Measurements from ENCODE around the gene GHDC.
"Not testable (repeated sequence)": the region's sequence is repeated elsewhere in the genome, so short reads cannot be mapped to it uniquely, and the experiment has no call there.

GHDC gene

DNA sequence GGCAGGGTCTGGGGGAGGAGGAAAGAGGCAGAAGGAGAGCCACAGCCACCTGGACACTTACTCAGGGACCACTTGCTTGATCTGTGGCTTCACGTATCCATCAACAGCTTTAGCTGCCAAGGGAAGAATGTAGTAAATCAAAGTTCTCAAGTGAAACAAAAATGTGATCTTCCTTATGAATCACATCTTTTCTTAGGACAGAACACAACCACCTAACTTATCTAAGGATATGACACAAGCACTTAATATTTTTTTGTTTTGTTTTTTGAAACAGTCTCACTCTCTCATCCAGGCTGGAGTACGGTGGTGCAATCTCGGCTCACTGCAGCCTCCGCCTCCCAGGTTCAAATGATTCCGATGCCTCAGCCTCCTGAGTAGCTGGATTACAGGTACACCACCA, 8.4 kb upstream of the GHDC start:
- DNase-seq (ENCODE audit: low read depth) = no peak

DNA sequence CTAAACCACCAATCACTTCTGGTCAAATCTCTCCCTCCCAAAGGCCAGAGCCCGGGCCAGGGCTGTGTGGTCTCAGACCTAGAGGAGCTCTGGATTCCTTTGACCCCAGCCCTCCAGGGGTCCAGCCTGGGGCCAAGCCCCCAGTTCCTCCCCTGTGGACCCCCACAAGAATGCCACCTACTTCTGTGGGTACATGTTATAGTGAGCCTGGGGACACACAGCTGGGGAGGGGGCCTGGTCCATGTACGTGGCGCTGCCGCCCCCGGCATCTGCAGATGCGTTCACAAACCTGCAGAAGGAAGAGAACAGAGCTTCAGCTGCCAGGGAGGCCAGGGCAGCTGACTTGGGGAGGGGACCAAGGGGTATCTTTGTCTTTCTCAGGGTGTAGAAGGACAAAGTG, 7.9 kb upstream of the GHDC start:
- DNase-seq (ENCODE audit: low read depth) = no peak

DNA sequence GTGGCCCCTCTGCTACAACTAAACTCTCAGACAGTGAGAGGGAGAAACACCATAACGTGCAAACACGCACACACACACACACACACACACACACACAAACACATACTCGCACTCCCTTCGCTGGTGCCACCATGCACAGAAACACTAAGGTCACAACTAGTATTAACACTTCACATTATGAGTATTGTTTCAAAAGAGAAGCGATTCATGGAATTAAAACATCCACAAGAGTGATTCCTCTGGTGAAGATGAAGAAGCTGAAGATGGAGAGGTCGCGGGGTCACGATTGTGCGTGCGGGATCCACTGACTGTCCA, 7.1 kb upstream of the GHDC start:
- no peak for DNase-seq (ENCODE audit: low read depth)

DNA sequence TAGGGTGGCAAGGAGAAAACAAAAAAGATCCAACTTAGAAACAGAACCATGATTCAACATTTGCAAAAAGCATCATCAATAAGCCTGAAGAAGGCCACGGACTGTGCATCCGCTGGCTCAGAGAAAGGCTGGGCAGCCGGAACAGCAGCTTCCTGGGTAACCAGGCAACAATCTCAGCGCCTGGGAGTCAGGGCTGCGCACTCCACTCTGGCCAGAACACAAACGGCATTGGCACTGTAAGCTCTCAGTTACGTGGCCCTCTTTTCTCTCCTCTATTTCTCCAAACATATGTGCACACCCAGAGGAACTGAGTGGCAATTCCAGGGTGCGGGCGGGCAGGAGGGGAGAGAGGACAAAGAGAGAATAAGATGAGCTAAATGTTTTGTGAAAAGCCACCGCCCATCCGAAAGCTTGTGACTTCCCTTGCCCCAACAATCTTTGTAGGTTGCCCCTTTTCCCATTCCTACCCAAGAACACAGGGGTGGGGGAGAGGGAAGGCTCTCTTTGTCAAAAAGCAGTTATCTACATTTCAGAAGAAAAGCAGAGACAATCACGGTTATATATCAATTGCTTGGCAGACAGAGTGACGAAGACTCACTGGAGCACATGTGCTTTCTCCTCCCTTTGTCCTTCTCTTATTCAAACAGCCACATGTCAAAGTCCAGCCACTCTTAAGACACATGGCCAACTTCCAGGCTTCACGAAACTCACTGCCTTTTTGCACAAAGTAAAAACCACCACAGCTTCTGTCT, 6.6 kb upstream of the GHDC start:
- no peak for DNase-seq (ENCODE audit: low read depth)

DNA sequence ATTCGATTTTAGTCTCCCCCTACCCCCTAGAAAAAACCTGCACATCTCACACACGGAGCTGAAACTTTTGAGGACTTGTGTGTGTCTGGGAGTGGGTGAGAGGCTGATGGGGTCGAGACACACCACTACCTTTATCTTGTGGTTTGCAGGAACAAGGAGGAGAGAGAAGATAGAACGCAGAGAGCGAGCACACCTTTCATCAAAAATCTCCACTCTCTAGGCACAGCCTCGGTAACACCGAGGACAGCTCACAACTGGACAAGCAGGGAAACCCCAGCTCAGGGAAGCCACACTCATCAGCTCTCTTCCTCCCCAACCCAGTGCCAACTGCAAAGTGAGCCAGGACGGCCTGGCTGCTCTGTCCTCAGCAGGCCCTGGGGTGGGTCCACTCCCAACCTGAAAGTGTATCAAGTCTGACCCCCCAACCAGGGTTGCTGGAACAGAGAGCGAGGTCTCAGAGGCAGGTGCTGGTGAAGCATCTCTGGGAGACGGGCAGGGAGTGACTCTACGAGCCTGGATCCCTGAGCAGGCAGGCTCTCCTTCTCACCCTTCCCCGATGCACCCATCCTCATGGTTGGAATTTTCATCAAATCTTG, 5.2 kb upstream of the GHDC start:
- no peak for DNase-seq (ENCODE audit: low read depth)

DNA sequence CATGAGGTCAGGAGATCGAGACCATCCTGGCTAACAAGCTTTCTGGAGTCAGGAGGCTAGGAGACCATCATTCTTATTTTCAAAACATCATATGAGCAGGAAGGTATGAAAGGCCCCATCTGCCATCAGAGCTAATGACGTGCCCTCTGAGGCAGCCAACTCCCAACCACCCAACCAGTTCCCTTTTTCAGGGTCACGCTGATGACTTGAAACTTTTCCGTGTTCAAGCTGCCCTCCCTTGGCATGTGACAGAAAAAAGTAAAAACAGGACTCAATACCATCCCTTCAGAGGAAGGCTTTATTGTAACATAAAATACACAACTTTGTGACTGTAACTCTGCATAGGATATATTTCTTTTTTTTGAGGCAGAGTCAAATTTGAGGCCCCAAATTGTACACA, 4.6 kb upstream of the GHDC start:
- no peak for DNase-seq (ENCODE audit: low read depth)

DNA sequence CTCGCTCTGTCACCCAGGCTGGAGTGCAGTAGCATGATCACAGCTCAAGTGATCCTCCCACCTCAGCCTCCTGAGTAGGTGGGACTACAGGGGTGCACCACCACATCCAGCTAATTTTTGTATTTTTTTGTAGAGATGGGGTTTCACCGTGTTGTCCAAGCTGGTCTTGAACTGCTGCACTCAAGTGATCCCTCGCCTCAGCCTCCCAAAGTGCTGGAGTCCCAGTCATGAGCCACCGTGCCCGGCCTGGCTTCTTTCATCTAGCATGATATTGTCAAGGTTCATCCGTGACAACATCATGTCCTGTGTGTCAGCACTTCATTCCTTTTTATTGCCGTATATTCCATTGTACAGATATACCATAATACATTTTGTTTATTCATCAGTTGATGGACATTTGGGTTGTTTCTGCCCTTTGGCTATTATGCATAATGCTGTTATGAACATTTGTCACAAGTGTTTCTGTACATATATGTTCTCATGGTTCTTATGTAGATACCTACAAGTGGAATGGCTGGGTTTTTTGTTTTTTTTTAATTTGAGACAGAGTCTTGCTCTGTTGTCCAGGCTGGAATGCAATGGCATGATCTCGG, 3.4 kb upstream of the GHDC start:
- no peak for DNase-seq (ENCODE audit: low read depth)

DNA sequence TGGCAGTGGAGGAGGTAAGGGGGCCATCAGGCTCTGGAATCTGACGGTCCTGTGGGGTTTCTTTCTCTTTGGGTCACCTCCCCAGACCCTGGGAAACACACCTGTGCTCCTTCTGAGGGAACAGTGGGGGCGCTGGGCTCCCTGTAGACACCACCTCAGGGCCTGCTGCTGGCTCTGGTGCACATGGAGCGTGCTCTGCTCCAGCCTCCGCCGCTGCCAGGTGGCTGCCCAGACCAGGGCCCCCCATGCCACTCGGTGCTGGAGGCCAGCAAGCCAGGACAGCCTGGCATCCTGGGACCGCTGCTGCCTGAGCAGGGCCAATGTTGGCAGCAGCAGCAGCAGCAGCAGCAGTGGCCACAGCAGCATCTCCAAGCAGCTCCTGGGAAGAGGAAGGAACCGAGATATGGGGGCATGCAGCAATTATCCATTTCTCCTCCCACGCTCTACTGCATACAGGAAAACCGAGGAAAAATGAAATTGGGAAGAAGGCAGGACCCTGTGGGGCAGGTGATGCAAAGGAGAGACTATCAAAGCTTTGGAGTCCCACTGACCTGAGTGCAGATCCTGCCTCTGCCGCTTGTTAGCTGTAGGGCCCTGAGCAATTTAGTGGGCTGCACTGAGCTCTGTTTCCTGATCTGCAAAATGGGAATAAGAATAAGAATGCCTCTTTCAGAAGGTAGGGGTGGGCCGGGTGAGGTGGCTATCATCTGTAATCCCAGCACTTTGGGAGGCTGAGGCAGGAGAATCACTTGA, 902 bp downstream of the GHDC start:
- no peak for DNase-seq (ENCODE audit: low read depth)

DNA sequence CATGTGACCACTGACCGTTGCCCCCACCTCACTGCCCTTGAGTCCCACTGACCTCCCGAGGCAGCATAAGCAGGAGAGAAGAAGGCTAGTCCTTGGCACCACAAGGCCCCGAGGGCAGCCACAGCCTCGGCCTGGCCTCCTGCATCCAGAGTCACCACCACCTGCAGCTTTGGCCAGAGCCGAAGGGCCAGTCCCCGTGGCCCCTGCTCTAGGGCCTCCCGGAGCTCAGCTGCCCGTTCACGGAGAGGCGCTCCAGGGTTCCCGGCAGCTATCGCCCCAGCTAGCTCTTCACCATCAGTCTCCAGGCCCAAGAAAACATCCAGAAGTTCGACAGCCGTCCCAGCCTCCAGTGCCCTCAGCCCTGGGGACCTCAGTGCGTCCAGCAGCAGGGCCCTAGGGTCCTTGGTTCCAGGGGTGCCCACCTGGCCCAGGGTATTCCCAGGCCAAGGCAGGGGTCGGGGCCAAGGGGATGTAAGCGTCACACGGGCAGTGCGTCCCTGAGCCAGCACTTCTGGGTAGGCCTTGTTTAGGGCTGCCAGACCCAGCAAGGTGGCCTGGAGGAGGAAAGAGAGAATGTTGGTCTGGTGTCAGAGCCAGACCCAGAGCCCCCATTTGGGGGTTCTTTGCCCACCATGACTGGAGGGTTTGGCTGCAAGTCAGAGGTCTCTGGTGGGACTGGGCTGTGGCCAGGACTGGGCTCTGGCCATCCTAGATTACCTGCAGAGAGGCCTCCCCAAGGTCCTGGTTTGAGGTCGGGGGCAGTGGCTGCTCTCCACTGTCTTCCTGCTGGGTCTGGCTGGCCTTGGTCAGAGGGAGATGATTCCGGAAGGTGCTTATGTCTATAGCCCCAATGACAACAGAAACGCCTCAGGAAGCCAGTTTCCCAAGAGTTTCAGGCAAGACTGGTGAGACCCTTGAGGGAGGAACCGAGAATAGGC, 1.8 kb downstream of the GHDC start:
- no peak for DNase-seq (ENCODE audit: low read depth)

DNA sequence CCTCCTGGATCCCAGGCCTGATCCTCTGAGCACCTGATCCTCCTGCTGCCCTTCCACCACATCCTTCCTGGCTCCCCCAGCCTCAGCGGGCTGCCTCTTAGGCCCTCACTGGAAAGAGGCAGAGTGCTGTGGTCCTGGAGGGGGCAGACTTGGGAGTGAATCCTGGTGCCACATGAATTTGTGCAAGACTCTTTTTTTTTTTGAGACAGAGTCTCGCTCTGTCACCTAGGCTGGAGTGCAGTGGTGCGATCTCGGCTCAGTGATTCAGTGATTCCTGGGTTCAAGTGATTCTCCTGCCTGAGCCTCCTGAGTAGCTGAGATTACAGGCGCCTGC, 3.1 kb downstream of the GHDC start:
- DNase-seq (ENCODE audit: low read depth) = no peak

DNA sequence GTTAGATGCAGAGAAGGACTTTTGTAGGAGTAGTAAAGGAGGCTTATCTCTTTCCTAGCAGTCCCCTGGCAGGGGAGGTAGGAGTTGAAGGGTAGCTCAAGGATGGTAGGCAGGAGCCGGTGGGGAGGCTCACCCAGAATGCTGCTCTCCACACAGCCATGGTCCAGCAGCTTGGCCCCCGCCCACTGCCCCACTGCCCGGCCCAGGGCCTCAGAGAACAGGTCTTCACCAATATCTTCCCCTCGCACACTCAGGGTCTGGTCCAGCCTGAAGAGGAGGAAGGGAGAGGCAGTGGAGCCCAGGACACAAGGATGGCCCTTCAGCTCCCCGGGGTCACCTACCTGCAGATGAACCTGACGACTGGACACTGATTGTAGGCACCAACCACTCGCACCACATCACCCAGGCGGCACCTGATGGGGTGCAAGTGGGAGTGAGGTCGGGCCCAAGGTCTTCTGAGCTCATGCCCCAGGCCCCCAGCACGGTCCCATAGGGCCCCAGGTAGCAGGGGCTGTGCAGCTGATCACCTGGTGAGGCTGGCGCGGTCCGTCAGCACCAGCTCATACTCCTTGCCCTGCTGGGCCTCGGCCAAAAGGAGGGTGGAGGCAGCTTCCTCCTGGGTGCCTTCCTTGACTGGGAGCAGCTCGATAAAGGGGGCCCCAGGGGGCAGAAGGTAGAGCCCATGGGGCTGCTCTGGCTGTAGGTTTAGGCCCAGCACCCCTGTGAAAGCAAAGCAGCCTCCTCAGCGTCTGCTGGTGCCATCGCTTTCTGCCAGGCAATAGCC, 3.6 kb downstream of the GHDC start:
- no peak for DNase-seq (ENCODE audit: low read depth)

DNA sequence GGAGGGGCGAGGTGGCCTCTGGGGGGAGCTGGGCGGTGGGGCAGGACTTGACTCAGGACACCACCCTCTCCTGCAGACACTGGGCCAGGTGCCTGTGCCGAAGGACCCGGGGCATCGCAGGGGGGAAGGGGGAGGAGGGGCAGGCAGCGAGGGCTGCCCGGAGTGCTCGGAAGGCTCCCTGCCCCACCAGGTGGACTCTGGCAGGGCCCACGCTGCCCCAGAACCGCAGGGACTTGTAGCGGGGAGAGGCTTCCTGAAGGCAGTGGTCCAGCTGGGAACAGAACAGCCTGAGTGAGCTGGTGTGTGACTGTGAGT, 4.7 kb downstream of the GHDC start:
- no peak for DNase-seq (ENCODE audit: low read depth)

DNA sequence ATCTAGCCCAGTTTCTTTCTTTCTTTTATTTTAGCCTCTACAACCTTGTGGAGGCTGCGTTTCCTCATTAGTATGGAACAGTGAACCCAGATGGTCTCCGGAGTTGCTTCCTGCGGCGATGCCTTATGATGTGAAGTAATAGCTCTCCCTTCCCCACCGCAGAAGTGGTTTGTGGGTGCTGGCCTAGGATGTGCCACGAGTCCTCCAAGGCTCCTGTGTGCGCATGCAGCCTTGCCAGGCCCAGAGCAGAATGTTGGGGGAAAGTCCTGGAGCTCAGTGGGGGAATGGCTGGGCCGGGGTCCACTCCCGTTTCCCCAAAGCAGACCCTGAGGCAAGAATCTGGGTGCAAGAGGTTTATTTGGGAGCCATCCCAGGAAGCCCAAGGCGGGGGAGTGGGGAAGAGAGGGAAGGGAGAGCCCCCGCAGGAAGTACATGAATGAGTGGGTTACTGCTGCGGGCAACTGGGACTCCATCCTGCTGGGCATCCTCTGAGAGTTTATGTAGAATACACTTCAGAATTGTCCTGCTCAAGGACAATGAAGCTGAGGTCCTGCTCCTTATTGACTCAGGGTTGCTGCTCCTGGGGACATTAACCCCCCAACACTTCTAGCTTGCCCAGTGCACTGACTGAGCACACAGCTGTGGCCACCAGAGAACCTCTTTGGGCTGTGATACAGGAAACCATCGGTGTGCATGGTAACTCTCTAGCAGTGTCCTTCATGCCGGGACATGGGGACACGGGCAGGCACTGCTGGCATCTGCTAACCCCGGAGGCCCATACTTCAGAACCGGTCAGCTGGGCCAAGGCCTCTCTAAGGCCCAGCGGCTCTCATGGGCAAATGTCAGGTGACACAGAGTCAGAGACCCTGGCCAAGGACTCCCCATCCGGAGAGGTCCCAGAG, 5.3 kb downstream of the GHDC start:
- DNase-seq (ENCODE audit: low read depth) = no peak

DNA sequence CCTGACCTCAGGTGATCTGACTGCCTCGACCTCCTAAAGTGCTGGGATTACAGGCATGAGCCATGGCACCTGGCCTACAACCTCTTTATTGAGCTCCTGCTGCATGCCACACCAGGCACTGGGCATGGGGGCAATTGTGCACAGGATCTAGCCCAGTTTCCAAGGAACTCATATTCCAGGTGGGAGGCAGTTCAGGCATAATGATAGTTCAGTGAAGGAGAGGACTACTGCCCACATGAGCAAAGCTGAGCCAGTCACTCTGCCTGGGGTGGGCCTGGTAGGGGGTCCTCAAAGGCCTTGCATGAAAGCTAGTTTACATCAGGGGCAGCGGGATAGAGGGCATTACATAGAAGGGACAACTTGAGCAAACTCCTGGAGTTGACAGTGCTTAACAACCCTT, 6.5 kb downstream of the GHDC start:
- DNase-seq (ENCODE audit: low read depth) = no peak

DNA sequence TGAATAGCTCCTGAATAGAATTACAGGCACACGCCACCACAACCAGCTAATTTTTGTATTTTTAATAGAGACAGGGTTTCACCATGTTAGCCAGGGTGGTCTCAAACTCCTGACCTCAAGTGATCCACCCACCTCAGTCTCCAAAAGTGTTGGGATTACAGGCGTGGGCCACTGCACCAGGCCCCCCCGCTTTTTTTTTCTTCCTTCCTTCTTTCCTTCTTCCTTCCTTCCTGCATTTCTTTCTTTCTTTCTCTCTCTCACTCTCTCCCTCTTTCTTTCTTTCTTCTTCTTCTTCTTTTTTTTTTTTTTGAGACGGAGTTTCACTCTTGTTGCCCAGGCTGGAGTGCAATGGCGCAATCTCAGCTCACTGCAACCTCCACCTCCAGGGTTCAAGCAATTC, 8.1 kb downstream of the GHDC start:
- DNase-seq (ENCODE audit: low read depth) = not testable (repeated sequence)

DNA sequence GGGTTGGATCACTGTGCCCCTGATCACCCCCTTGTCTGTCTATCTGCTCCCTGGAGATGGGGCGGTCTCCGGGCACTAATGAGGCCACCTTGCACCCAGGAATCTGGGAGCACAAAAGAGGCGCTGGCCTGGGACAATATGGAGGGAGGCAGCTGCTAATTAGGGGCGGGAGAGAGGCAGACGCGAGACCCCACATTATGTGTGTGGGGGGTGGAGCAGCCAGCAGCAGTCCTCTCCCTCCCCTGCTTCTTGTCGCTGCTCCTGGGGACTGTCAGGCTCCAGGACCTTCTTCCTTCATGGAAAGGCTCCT, 8.7 kb downstream of the GHDC start:
- no peak for DNase-seq (ENCODE audit: low read depth)

DNA sequence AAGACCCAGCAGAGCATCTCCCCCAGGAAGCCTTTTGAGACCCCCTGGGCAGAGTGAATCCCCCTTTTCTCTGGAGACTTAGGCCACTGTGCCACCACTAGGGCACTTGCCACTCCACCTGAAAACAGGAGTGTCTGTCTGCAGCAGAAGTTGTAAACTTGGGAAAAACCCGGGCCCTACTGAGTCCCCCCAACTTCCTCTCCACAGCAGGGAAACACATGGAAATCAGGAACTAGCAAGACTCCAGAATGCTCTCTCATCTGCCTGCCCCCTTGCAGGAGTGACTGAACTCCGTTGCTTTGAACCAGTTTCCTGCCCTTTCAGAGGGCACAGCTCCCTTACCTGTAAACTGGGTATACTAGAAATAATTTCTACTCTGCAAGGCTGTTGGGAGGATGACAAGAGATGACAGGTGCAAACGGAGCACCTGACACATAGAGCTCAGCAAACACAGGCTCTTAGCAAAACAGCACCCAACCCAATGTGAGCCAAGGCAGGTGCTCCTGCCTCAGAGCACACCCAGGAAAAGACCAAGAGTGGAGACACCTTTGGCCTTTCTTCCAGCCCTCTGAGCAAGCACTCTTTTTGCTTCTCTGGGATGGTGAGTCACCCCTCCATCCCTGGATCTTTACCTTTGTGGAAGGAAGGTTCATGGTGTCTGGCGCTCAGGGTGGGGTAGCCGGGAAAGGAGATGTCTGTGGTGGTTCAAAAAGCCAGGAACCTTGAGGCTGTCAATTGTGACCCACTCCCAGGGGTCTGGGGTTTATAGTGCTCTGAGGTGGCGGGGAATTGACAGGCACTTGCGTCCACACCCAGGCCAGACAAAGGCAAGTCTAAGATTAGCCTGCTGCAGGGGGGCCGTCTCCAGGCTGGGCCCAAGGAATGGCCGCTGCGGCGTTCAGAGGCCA, 9.3 kb downstream of the GHDC start, which contains the start of gene HCRT:
Gene HCRT (minus strand): TSS at position 740 of the 908 bp plus-strand sequence. CDS start 87 bp downstream, at position 653.
- no peak for DNase-seq (ENCODE audit: low read depth)

DNA sequence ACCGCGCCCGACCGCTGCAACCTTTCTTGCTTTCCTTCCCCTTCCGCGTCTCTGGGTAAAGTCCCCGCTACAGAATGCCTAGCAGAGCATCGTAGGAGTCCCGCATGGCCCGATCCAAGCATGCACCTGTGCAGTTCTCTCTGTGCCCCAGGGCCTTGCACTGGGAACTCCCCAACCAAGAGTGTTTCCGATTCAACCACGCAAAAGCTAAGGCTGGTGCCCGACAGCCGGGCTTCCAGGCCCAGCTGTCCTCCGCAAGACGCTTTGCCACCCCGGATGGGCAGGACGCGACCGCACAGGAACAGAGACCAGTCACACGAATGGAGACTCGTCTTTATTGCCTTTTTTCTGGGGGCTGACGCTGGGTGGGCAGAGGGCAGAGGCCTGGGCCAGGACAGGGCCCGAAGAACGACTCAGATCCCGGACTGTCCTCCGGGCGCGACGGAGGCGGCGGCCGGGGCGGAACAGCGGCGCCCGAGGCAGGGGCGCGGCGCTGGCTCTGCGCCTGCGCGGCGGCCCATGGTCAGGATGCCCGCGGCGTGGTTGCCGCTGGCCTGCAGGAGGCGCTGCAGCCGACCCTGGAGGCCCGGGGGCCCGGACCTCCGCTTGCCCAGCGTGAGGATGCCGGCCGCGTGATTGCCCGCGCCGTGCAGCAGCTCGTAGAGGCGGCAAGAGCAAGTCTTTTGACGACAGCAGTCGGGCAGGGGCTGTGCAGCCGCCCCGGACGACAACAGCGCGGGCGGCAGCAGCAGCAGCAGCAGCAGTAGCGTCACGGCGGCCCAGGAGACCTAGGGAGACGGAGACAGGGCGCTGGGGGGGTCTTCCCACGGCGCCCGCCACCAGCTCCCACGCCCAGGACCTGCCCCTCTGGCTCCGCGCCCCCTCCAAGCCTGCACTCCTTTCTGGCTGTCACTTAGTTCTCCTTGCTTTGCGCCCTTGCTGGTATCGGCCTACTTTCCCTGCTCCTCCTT, 10.3 kb downstream of the GHDC start:
- DNase-seq (ENCODE audit: low read depth) = peak; percentile 65
